Measurements from ENCODE around the gene CHMP4A.

DNA sequence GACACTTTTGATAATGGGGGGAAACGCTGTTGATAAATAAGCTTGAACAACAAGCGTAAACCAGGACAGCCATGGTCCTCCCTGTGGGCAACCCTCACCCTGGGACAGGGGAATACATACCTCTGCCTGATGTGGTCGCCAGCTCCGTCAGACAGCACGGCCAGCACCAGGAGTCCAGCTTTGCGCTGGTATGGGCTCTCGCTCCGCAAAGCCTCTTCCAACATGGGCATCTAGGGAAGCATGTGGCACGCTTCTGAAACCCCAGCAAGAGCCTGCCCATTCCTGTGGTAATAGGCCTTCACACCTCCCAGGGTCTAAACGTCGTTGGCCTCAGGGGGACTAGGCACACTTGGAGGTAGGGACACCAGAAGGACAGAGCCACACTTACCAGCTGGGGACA, 27.5 kb downstream of the CHMP4A start:
- TF ChIP-seq, protein P1, sequence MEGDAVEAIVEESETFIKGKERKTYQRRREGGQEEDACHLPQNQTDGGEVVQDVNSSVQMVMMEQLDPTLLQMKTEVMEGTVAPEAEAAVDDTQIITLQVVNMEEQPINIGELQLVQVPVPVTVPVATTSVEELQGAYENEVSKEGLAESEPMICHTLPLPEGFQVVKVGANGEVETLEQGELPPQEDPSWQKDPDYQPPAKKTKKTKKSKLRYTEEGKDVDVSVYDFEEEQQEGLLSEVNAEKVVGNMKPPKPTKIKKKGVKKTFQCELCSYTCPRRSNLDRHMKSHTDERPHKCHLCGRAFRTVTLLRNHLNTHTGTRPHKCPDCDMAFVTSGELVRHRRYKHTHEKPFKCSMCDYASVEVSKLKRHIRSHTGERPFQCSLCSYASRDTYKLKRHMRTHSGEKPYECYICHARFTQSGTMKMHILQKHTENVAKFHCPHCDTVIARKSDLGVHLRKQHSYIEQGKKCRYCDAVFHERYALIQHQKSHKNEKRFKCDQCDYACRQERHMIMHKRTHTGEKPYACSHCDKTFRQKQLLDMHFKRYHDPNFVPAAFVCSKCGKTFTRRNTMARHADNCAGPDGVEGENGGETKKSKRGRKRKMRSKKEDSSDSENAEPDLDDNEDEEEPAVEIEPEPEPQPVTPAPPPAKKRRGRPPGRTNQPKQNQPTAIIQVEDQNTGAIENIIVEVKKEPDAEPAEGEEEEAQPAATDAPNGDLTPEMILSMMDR (conservative IDR thresholded peaks at IDR 0.05; ENCODE audit: low read depth, low read length) = no peak
- no peak for TF ChIP-seq EZH2 (IDR thresholded peaks at IDR 0.05; ENCODE audit: borderline replicate concordance, low read depth, low read length, poor library complexity, severe bottlenecking)
